ENCODE data around the gene UTP25.
"Not testable (repeated sequence)": the region's sequence is repeated elsewhere in the genome, so short reads cannot be mapped to it uniquely, and the experiment has no call there.

The UTP25 gene

GRCh38 chr1:209877087-209877764 is 49.5 kb downstream of the UTP25 start:
- no peak for DNase-seq

GRCh38 chr1:209878964-209879363 is 51.2 kb downstream of the UTP25 start:
- DNase-seq = no peak

GRCh38 chr1:209879539-209879938 is 51.8 kb downstream of the UTP25 start:
- no peak for DNase-seq

GRCh38 chr1:209880031-209880430 is 52.3 kb downstream of the UTP25 start:
- no peak for DNase-seq

GRCh38 chr1:209881619-209882018 is 53.8 kb downstream of the UTP25 start:
- DNase-seq = no peak

GRCh38 chr1:209882286-209882685 is 54.5 kb downstream of the UTP25 start:
- DNase-seq = no peak

GRCh38 chr1:209882942-209883340 is 55.2 kb downstream of the UTP25 start:
- no peak for DNase-seq

- no peak for DNase-seq
Measured at GRCh38 chr1:209883341-209883971, 55.7 kb downstream of the UTP25 start.

- peak; percentile 18 for DNase-seq
Measured at GRCh38 chr1:209884249-209884648, 56.5 kb downstream of the UTP25 start.

GRCh38 chr1:209884665-209885117 is 56.9 kb downstream of the UTP25 start:
- peak; percentile 96 for DNase-seq

- DNase-seq = peak; percentile 93
Measured at GRCh38 chr1:209885403-209886218, 57.8 kb downstream of the UTP25 start.

GRCh38 chr1:209886219-209886536 is 58.4 kb downstream of the UTP25 start:
- DNase-seq = no peak

- not testable (repeated sequence) for DNase-seq
Measured at GRCh38 chr1:209888291-209889076, 60.7 kb downstream of the UTP25 start.

- DNase-seq = no peak
Measured at GRCh38 chr1:209889077-209889418, 61.3 kb downstream of the UTP25 start.

- DNase-seq = no peak
Measured at GRCh38 chr1:209890641-209891330, 63.0 kb downstream of the UTP25 start.

- DNase-seq = no peak
Measured at GRCh38 chr1:209893751-209894150, 66.0 kb downstream of the UTP25 start.

GRCh38 chr1:209895709-209896108 is 67.9 kb downstream of the UTP25 start:
- DNase-seq = no peak

GRCh38 chr1:209896346-209896745 is 68.6 kb downstream of the UTP25 start:
- no peak for DNase-seq

- not testable (repeated sequence) for DNase-seq
Measured at GRCh38 chr1:209898271-209898670, 70.5 kb downstream of the UTP25 start.

GRCh38 chr1:209898851-209899250 is 71.1 kb downstream of the UTP25 start:
- not testable (repeated sequence) for DNase-seq

GRCh38 chr1:209899948-209900347 is 72.2 kb downstream of the UTP25 start:
- DNase-seq = no peak

GRCh38 chr1:209900734-209901133 is 73.0 kb downstream of the UTP25 start:
- no peak for DNase-seq

- DNase-seq = no peak
Measured at GRCh38 chr1:209901211-209901610, 73.4 kb downstream of the UTP25 start.
